BLaER1 treated with 17β-estradiol and CSF1 and Interleukin-3, amounts not matched to agents 10 nM and 100 nM (cell line): ENCODE data around the gene DNAJC15.
A peak's percentile ranks its signal among the peaks of the same experiment; 100 is the strongest.

Source experiments
- H3K27ac ChIP-seq, 11 experiments: shearing (Covaris generic); formaldehyde crosslinking; 2 replicates each; pipeline ENCODE4 v1.8.1; 2022
- H3K27me3 ChIP-seq, 11 experiments: shearing (Covaris generic); formaldehyde crosslinking; 2 replicates each; pipeline ENCODE4 v1.8.1; 2022
- H3K36me3 ChIP-seq, 11 experiments: shearing (Covaris generic); formaldehyde crosslinking; 2 replicates each; pipeline ENCODE4 v1.8.1; 2022
- H3K4me1 ChIP-seq, 10 experiments: shearing (Covaris generic); formaldehyde crosslinking; 2 replicates each; pipeline ENCODE4 v1.8.1; 2022
- H3K4me2 ChIP-seq, 11 experiments: shearing (Covaris generic); formaldehyde crosslinking; 2 replicates each; pipeline ENCODE4 v1.8.1; 2022
- H3K4me3 ChIP-seq, 10 experiments: shearing (Covaris generic); formaldehyde crosslinking; 2 replicates each; pipeline ENCODE4 v1.8.1; 2022
- H3K9ac ChIP-seq, 11 experiments: shearing (Covaris generic); formaldehyde crosslinking; 2 replicates each; pipeline ENCODE4 v1.8.1; 2022
- H3K9me3 ChIP-seq, 11 experiments: shearing (Covaris generic); formaldehyde crosslinking; replicated peaks in 1 of 11; 2 replicates each; pipeline ENCODE4 v1.8.1; 2022
- H4K20me1 ChIP-seq, 11 experiments: shearing (Covaris generic); formaldehyde crosslinking; 2 replicates each; pipeline ENCODE4 v1.8.1; 2022
- Cebpa-rat ChIP-seq, 11 experiments: shearing (Covaris generic); IDR thresholded peaks; 2 replicates each; pipeline ENCODE4 v1.8.1; 2022

The DNAJC15 gene

DNA sequence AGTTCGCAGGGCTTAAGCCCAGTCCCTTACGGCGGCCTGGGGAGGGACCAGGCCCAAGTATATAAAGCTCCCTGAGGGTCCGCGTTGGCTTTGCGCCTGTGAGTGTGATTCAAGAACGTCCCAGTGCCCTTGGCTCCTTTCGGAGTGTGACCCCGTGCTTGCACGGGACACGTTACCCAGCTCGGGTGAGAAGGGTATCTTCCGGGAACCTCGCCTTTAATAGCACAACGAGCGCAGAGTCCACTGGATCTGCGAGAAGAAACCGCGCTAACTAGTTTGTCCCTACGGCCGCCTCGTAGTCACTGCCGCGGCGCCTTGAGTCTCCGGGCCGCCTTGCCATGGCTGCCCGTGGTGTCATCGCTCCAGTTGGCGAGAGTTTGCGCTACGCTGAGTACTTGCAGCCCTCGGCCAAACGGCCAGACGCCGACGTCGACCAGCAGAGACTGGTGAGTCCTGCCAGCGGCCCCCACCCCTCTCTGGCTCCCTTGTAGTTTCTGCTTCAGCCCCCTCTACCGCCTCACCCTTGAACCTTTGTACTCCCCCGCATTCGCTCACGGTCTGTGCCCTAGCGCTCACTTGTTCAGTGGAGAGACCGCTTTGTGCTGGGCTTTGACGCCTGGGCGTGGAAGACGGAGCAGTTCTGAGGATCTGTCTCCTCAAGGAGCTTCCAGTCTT lies at the start of gene DNAJC15:
Gene DNAJC15 (plus strand): TSS at position 298 of the 675 bp plus-strand sequence. CDS start 41 bp downstream, at position 339.
- H3K27ac ChIP-seq = peak within 1 kb of the TSS in 4 of 11 experiments; percentile 13 to 57 (median 44); a peak in 7 of 22 replicates
- no peak for TF ChIP-seq Cebpa-rat (IDR thresholded peaks at IDR 0.05)
- H3K4me1 ChIP-seq = no peaks in the 10 kb centered on the region
- H3K36me3 ChIP-seq = no peaks in the 10 kb centered on the region
- H4K20me1 ChIP-seq = no peaks in the 10 kb centered on the region
- H3K4me3 ChIP-seq = peak within 1 kb of the TSS; percentile 29 to 64 (median 46); a peak in 19 of 20 replicates
- H3K9ac ChIP-seq = peak within 1 kb of the TSS; percentile 28 to 61 (median 44); a peak in 15 of 22 replicates
- H3K4me2 ChIP-seq = peak within 1 kb of the TSS in 5 of 11 experiments; percentile 20 to 42 (median 41); a peak in 6 of 22 replicates
- H3K9me3 ChIP-seq = peaks cover 4 to 21% (median 14%) of the 10 kb centered on the region in 11 experiments; a peak in 19 of 22 replicates
- peaks cover 7 to 15% (median 10%) of the 10 kb centered on the region in 11 experiments; a peak in 18 of 22 replicates for H3K27me3 ChIP-seq

DNA sequence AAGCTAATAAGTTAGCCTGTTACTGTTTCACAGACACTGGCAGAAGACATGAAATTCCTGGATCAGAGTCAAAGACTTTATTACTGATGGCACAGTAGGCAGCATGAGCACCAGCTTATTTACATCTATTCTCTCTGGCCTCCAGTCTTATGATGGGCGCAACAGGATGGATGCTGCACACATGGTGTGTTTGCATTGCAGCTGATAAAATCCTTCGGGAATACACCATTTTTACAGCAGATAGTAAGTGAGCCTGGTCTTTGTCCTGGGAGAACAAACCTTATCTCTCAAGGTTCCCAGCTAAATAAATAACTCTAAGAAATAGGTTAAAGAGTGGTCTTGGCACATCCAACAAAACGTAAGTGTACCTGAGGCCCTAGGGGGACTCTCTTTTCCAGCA lies 47.3 kb upstream of the DNAJC15 start:
- Histone ChIP-seq H3K4me1 (peaks cover 0 to 9% (median 0%) of the 10 kb centered on the region in 10 experiments; a peak in 2 of 20 replicates), H3K9me3 (peaks cover 0 to 13% (median 6%) of the 10 kb centered on the region in 11 experiments; a peak in 15 of 22 replicates), H3K27ac (no peak overlapping the region), H3K36me3 (0 out of 22 replicates have a peak, but pooled peaks cover 0 to 5% (median 0%) of the 10 kb centered on the region in 11 experiments), H3K4me3 (no peak overlapping the region), H3K27me3 (no peaks in the 10 kb centered on the region), H3K4me2 (no peak overlapping the region), H4K20me1 (no peaks in the 10 kb centered on the region), H3K9ac (no peak overlapping the region)
- no peak for TF ChIP-seq Cebpa-rat (IDR thresholded peaks at IDR 0.05)

DNA sequence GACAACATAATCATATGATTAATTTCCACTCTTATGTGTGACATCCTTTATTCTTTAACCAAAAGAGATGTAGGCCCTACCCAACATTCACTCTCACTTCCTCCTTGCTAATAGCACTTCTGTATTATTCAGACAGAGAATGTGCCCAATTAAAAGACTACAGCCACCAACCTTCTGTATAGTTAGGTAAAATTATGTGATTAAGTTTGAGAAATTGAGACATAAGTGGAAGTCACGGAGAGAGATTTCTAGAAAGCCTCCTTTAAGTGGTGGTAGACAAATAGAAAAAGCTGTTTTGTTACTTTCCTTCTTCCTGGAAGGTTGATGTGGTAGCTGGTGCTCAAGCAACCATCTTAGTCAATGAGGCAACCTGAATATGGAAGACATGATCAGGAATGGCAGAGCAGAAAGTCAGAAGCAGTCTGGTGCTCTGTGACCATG lies 46.1 kb upstream of the DNAJC15 start:
- H3K4me2 ChIP-seq = peak overlapping the region in 2 of 11 experiments; percentile 9 to 13; a peak in 1 of 22 replicates

GRCh38 chr13:42981317-42981716 lies 42.1 kb upstream of the DNAJC15 start:
- TF ChIP-seq Cebpa-rat (IDR thresholded peaks at IDR 0.05) = no peak
- no peaks in the 10 kb centered on the region for H3K27me3 ChIP-seq
- no peak overlapping the region for H3K4me2 ChIP-seq
- H3K4me1 ChIP-seq = peaks cover 0 to 22% (median 0%) of the 10 kb centered on the region in 10 experiments; a peak in 5 of 20 replicates
- no peaks in the 10 kb centered on the region for H4K20me1 ChIP-seq
- peaks cover 0 to 13% (median 6%) of the 10 kb centered on the region in 11 experiments; a peak in 15 of 22 replicates for H3K9me3 ChIP-seq
- no peak overlapping the region for H3K4me3 ChIP-seq
- H3K27ac ChIP-seq = no peak overlapping the region
- H3K9ac ChIP-seq = no peak overlapping the region
- no peaks in the 10 kb centered on the region for H3K36me3 ChIP-seq

More for the DNA sequence above, 46.1 kb upstream of the DNAJC15 start:
- H3K36me3 ChIP-seq = 0 out of 22 replicates have a peak, but pooled peaks cover 0 to under 1% (median 0%) of the 10 kb centered on the region in 11 experiments
- no peak overlapping the region for H3K9ac ChIP-seq
- peaks cover 0 to 9% (median 0%) of the 10 kb centered on the region in 10 experiments; a peak in 2 of 20 replicates for H3K4me1 ChIP-seq
- no peak overlapping the region for H3K27ac ChIP-seq
- H4K20me1 ChIP-seq = no peaks in the 10 kb centered on the region
- no peak overlapping the region for H3K4me3 ChIP-seq
- H3K27me3 ChIP-seq = no peaks in the 10 kb centered on the region
- TF ChIP-seq Cebpa-rat (IDR thresholded peaks at IDR 0.05) = no peak
- H3K9me3 ChIP-seq = peaks cover 0 to 13% (median 6%) of the 10 kb centered on the region in 11 experiments; a peak in 15 of 22 replicates

- H3K9me3 ChIP-seq = peaks cover 0 to 13% (median 6%) of the 10 kb centered on the region in 11 experiments; a peak in 15 of 22 replicates
- no peak overlapping the region for H3K4me3 ChIP-seq
- no peak overlapping the region for H3K27ac ChIP-seq
- no peaks in the 10 kb centered on the region for H3K27me3 ChIP-seq
- TF ChIP-seq Cebpa-rat (IDR thresholded peaks at IDR 0.05) = no peak
- no peak overlapping the region for H3K9ac ChIP-seq
- no peak overlapping the region for H3K4me2 ChIP-seq
- no peaks in the 10 kb centered on the region; a peak in 1 of 22 replicates for H4K20me1 ChIP-seq
- peaks cover 0 to 20% (median 0%) of the 10 kb centered on the region in 10 experiments; a peak in 5 of 20 replicates for H3K4me1 ChIP-seq
- no peaks in the 10 kb centered on the region for H3K36me3 ChIP-seq
These were observed 41.5 kb upstream of the DNAJC15 start for GRCh38 chr13:42981853-42982252.

DNA sequence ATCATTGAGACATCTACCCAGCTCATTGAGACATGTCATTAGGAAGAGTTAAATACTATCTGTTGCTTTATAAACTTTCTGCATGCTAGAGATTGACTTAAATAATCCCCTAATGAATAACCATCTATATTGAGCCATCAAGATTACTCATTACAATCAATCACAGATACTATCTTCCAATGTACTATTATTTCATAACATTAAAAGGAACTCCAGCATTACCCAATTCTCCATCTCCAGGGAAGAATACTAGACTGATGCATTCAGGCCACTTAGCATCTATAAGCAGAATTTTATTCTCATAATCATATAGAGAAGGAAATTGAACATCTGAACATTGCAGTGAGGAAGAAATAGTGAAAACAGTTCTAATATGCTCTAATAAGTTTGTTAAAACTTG lies 39.4 kb upstream of the DNAJC15 start:
- Histone ChIP-seq H3K36me3 (no peaks in the 10 kb centered on the region), H3K27me3 (no peaks in the 10 kb centered on the region), H3K27ac (no peak overlapping the region), H4K20me1 (no peaks in the 10 kb centered on the region; a peak in 1 of 22 replicates), H3K4me3 (no peak overlapping the region), H3K9me3 (no peaks in the 10 kb centered on the region), H3K9ac (no peak overlapping the region), H3K4me1 (peaks cover 0 to 13% (median 0%) of the 10 kb centered on the region in 10 experiments; a peak in 5 of 20 replicates), H3K4me2 (no peak overlapping the region)
- no peak for TF ChIP-seq Cebpa-rat (IDR thresholded peaks at IDR 0.05)

DNA sequence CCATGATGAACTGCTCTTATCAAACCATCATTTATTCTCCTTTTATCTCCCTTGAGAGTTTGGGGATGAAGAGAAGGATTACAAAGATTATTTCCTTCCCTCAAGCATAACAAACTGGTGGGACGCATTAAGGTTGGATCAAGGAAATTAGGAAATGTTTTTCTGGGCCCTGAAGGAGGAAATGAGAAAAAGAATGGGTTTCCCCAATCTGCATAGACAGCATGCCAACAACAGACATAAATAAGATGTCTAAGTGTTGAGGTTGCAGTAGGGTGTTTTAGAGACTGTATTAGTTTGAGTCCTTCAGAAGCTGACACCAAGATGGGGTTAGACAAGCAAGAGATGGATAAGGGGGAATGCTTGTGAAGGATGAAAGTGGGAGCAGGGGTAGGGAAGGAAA lies 38.7 kb upstream of the DNAJC15 start:
- H3K36me3 ChIP-seq = no peaks in the 10 kb centered on the region
- H3K27ac ChIP-seq = no peak overlapping the region
- no peaks in the 10 kb centered on the region for H3K9me3 ChIP-seq
- H3K4me3 ChIP-seq = no peak overlapping the region
- H3K27me3 ChIP-seq = no peaks in the 10 kb centered on the region
- peaks cover 0 to 14% (median 0%) of the 10 kb centered on the region in 10 experiments; a peak in 5 of 20 replicates for H3K4me1 ChIP-seq
- no peak for TF ChIP-seq Cebpa-rat (IDR thresholded peaks at IDR 0.05)
- peak overlapping the region in 3 of 11 experiments; percentile 2 to 54 (median 50); a peak in 5 of 22 replicates for H3K4me2 ChIP-seq
- no peak overlapping the region for H3K9ac ChIP-seq
- H4K20me1 ChIP-seq = no peaks in the 10 kb centered on the region; a peak in 1 of 22 replicates

DNA sequence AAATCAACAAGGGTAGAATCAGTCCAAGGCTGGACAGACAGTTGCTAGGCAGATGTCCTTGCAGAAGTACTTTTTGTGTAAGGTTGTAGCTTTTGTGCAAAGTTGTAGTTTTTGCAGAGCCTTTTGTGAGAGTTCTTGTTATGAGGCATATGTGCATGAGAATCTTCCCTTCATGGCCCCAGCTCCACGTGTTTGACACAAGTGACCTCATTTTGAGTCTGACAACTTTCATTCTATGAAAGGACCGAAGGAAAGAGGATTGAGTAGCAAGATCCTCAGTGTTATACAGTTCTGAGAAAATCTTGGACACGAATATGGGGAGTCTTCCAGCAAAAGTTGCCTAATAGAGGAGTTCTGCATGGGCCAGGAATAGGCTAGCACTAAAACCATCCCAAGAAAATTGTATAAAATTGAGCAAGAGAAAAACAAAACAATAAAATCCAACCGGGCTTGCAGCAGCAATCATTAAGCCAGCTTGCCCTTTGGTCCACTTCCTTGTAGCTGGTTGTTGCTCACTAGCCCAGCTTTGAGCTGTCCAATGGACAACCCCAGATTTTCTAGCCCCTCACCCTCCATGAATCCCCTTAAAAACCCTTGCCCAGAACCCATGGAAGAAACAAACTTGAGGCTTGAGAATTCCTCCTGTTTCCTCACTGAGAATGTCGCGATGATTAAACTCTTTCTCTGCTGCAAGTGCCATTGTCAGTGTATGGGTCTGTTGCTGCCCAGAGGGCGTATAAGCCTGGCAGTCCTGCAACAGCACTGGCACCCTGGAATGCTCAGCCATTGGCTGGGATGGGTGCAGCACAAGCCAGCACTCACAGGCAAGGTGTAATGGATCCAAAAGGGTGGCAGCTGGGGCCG lies 37.8 kb upstream of the DNAJC15 start:
- H3K9ac ChIP-seq = no peak overlapping the region
- no peak for TF ChIP-seq Cebpa-rat (IDR thresholded peaks at IDR 0.05)
- H3K4me2 ChIP-seq = peak overlapping the region in 3 of 11 experiments; percentile 2 to 54 (median 50); a peak in 5 of 22 replicates
- no peaks in the 10 kb centered on the region; a peak in 1 of 22 replicates for H4K20me1 ChIP-seq
- H3K27ac ChIP-seq = no peak overlapping the region
- no peaks in the 10 kb centered on the region for H3K36me3 ChIP-seq
- H3K27me3 ChIP-seq = no peaks in the 10 kb centered on the region
- H3K4me3 ChIP-seq = no peak overlapping the region
- no peaks in the 10 kb centered on the region for H3K9me3 ChIP-seq
- peaks cover 0 to 22% (median 4%) of the 10 kb centered on the region in 10 experiments; a peak in 12 of 20 replicates for H3K4me1 ChIP-seq
